LNCAP (cell line): Measurements from ENCODE around the gene OTOGL.

Experiments used
- TF ChIP-seq, protein P1 (sequence below): fragments of 450-650 bp; IDR thresholded peaks from 2 replicates; pipeline ENCODE4 v1.5.1; 2017; ENCODE audit warnings: mild to moderate bottlenecking

Gene OTOGL

GRCh38 chr12:80176706-80177105 lies 77.4 kb downstream of the OTOGL start:
- TF ChIP-seq, protein P1, sequence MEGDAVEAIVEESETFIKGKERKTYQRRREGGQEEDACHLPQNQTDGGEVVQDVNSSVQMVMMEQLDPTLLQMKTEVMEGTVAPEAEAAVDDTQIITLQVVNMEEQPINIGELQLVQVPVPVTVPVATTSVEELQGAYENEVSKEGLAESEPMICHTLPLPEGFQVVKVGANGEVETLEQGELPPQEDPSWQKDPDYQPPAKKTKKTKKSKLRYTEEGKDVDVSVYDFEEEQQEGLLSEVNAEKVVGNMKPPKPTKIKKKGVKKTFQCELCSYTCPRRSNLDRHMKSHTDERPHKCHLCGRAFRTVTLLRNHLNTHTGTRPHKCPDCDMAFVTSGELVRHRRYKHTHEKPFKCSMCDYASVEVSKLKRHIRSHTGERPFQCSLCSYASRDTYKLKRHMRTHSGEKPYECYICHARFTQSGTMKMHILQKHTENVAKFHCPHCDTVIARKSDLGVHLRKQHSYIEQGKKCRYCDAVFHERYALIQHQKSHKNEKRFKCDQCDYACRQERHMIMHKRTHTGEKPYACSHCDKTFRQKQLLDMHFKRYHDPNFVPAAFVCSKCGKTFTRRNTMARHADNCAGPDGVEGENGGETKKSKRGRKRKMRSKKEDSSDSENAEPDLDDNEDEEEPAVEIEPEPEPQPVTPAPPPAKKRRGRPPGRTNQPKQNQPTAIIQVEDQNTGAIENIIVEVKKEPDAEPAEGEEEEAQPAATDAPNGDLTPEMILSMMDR, result no peak

- TF ChIP-seq, protein P1, result no peak
These were observed 79.5 kb downstream of the OTOGL start for GRCh38 chr12:80178846-80179245.

DNA sequence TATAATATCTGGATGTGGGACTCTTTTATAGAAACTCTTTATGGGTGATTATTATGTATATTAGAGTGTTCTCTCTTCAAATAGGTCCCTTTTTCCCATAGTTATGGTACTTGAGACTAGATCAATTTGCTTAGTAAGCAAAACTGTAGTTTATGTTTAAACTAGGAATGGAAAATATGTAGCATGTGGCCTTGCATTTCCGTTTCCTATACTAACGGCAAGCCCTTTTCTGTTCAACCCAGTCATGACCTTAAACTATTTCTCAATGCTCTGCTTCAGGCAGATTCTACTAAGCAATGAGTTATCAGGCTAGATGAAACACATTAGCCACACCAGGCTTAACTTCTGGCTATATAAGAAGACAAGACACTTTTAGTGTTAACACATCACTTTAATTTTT lies 84.6 kb downstream of the OTOGL start:
- TF ChIP-seq, protein P1, result no peak

GRCh38 chr12:80184926-80185325 lies 85.6 kb downstream of the OTOGL start:
- TF ChIP-seq, protein P1, result no peak

DNA sequence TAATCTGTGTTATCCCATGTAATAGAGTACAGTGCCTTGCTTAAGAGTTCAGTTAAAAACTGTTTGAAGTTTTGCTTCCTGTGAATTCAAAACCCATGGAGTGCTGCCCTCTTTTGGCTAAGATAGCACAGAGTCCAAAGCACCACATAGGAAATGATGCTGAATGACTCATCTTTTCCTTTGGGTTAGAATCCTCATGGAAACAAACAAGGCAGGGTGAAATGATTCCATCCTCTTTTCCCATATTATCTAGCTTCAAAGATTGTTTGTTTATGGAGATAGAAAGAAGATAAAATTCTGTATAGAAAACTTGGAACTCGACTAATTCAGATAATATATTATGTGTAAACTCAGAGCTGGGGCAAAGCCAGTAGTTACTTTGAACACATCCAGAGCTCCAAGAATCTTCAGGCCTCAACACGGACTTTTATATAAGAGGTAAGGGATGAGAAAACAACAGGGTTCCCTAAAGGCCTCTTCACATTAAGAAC lies 87.4 kb downstream of the OTOGL start:
- TF ChIP-seq, protein P1, result peak; percentile 90

GRCh38 chr12:80187660-80188090 lies 88.3 kb downstream of the OTOGL start:
- TF ChIP-seq, protein P1, result no peak

GRCh38 chr12:80188576-80188975 lies 89.2 kb downstream of the OTOGL start:
- TF ChIP-seq, protein P1, result no peak

- TF ChIP-seq, protein P1, result no peak
These were observed 89.9 kb downstream of the OTOGL start for GRCh38 chr12:80189241-80189640.
